Neural progenitor cell (in vitro differentiated cells): ENCODE data around the gene MYL10. TPM values are rescaled to one million over a fixed set of nuclear protein-coding genes. Genes with fewer than 3 reads are reported as not detected.
"Not testable (repeated sequence)": the region's sequence is repeated elsewhere in the genome, so short reads cannot be mapped to it uniquely, and the experiment has no call there.

Source experiments
- DNase-seq: peaks from one replicate; pipeline ENCODE4 v3.0.0-alpha.2; 2016; ENCODE audit warnings: low spot score
- H2AFZ ChIP-seq: fragments of 200-600 bp; sonication (generic); replicated peaks from 2 replicates; pipeline ENCODE4 v1.6.1; 2016; ENCODE audit warnings: antibody characterized with exemption
- H3F3A ChIP-seq: fragments of 200-600 bp; sonication (generic); 2 replicates; pipeline ENCODE4 v1.6.1; 2016; ENCODE audit warnings: antibody characterized with exemption, low read depth
- H3K27ac ChIP-seq: fragments of 200-600 bp; sonication (generic); 2 replicates; pipeline ENCODE4 v1.5.1; 2016; ENCODE audit warnings: mild to moderate bottlenecking
- H3K27me3 ChIP-seq: fragments of 200-600 bp; sonication (generic); 2 replicates; pipeline ENCODE4 v1.6.1; 2016; ENCODE audit warnings: mild to moderate bottlenecking, moderate library complexity
- H3K36me3 ChIP-seq: fragments of 200-600 bp; sonication (generic); 2 replicates; pipeline ENCODE4 v1.5.1; 2016
- H3K4me1 ChIP-seq: fragments of 200-600 bp; sonication (generic); 2 replicates; pipeline ENCODE4 v1.6.1; 2016; ENCODE audit warnings: mixed run types
- H3K4me2 ChIP-seq: fragments of 200-600 bp; sonication (generic); 2 replicates; pipeline ENCODE4 v1.6.1; 2016
- H3K4me3 ChIP-seq: fragments of 200-600 bp; sonication (generic); 2 replicates; pipeline ENCODE4 v1.5.1; 2016
- H3K79me2 ChIP-seq: fragments of 200-600 bp; sonication (generic); 2 replicates; pipeline ENCODE4 v1.6.1; 2016; ENCODE audit warnings: low read depth
- H3K9ac ChIP-seq: fragments of 200-600 bp; sonication (generic); 2 replicates; pipeline ENCODE4 v1.6.1; 2016
- H3K9me3 ChIP-seq: fragments of 200-600 bp; sonication (generic); 2 replicates; pipeline ENCODE4 v1.5.1; 2016; ENCODE audit warnings: low read depth
- H4K20me1 ChIP-seq: fragments of 200-600 bp; sonication (generic); 2 replicates; pipeline ENCODE4 v1.6.1; 2016; ENCODE audit warnings: low read depth
- H3K27ac Mint-ChIP-seq: 3 replicates; pipeline ENCODE4 v1.8.0; 2021; ENCODE audit warnings: mixed read lengths
- H3K27me3 Mint-ChIP-seq: 2 replicates; pipeline ENCODE4 v1.8.0; 2022; ENCODE audit warnings: low read depth, mild to moderate bottlenecking, inconsistent platforms, moderate library complexity, mixed read lengths; ENCODE audit not compliant: insufficient read depth
- H3K36me3 Mint-ChIP-seq: 3 replicates; pipeline ENCODE4 v1.8.0; 2021; ENCODE audit warnings: mixed read lengths
- H3K4me1 Mint-ChIP-seq: 3 replicates; pipeline ENCODE4 v1.8.0; 2021; ENCODE audit warnings: mixed read lengths
- H3K4me3 Mint-ChIP-seq: 3 replicates; pipeline ENCODE4 v1.8.0; 2021; ENCODE audit warnings: mild to moderate bottlenecking, moderate library complexity, mixed read lengths
- H3K9me3 Mint-ChIP-seq: 3 replicates; pipeline ENCODE4 v1.8.0; 2020; ENCODE audit warnings: mixed read lengths
- EZH2 ChIP-seq: fragments of 200-600 bp; sonication (generic); IDR thresholded peaks from 2 replicates; pipeline ENCODE4 v1.6.1; 2017; ENCODE audit warnings: antibody characterized with exemption, mild to moderate bottlenecking, moderate library complexity
- EZH2phosphoT487 ChIP-seq: fragments of 200-600 bp; sonication (generic); IDR thresholded peaks from 2 replicates; pipeline ENCODE4 v1.6.1; 2017; ENCODE audit warnings: antibody characterized with exemption
- total RNA-seq: library from RNA; depleted of rRNA; stranded (reverse); fragments of >200 nt; gene quantifications from 2 replicates; pipeline ENCODE4 v1.2.3, GENCODE V29; 2015; ENCODE audit warnings: low replicate concordance
- TF ChIP-seq, protein P1 (sequence below): fragments of 200-600 bp; sonication (generic); IDR thresholded peaks from 2 replicates; pipeline ENCODE4 v1.5.1; 2017; ENCODE audit warnings: antibody characterized with exemption, mild to moderate bottlenecking

MYL10 gene
- total RNA-seq, 1 donor from 2014 or later: not detected

DNA sequence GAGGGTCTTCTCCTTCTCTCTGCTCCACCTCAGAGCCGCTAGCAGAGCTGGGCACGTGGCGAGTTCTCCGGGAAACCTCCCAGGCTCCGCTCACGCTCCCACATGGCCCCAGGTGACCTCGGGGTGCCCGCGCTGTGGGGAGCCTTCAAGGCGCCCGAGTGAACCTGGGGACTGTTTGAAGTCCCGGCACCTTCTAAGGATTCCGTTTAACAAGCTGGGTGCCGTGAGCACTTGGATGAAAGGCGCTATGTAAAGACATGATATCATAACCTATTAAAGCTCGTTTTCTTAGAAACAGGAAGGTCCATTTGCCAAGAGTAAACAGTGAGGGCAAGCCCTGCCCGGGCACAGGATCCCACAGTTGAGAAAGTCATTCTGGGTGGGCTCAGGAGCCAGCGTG, 15.8 kb upstream of the MYL10 start:
- no peak overlapping the region for H2AFZ ChIP-seq
- H3K4me3 ChIP-seq: no peak overlapping the region
- no peak for DNase-seq
- H3K9me3 ChIP-seq: no peaks in the 10 kb centered on the region
- TF ChIP-seq EZH2phosphoT487: no peak
- no peak for TF ChIP-seq EZH2
- TF ChIP-seq, protein P1, sequence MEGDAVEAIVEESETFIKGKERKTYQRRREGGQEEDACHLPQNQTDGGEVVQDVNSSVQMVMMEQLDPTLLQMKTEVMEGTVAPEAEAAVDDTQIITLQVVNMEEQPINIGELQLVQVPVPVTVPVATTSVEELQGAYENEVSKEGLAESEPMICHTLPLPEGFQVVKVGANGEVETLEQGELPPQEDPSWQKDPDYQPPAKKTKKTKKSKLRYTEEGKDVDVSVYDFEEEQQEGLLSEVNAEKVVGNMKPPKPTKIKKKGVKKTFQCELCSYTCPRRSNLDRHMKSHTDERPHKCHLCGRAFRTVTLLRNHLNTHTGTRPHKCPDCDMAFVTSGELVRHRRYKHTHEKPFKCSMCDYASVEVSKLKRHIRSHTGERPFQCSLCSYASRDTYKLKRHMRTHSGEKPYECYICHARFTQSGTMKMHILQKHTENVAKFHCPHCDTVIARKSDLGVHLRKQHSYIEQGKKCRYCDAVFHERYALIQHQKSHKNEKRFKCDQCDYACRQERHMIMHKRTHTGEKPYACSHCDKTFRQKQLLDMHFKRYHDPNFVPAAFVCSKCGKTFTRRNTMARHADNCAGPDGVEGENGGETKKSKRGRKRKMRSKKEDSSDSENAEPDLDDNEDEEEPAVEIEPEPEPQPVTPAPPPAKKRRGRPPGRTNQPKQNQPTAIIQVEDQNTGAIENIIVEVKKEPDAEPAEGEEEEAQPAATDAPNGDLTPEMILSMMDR: no peak
- no peaks in the 10 kb centered on the region for H3K36me3 ChIP-seq
- H3K4me2 ChIP-seq: no peak overlapping the region
- H4K20me1 ChIP-seq: no peaks in the 10 kb centered on the region
- Mint-ChIP-seq H3K9me3 (no peaks in the 10 kb centered on the region), H3K4me1 (peaks cover 2% of the 10 kb centered on the region), H3K27me3 (peaks cover 11% of the 10 kb centered on the region), H3K27ac (peak overlapping the region; percentile 40), H3K36me3 (no peaks in the 10 kb centered on the region), H3K4me3 (no peak overlapping the region)
- H3F3A ChIP-seq: no peaks in the 10 kb centered on the region
- no peak overlapping the region for H3K9ac ChIP-seq
- no peak overlapping the region for H3K27ac ChIP-seq
- no peaks in the 10 kb centered on the region for H3K4me1 ChIP-seq
- H3K79me2 ChIP-seq: no peaks in the 10 kb centered on the region
- H3K27me3 ChIP-seq: no peaks in the 10 kb centered on the region

DNA sequence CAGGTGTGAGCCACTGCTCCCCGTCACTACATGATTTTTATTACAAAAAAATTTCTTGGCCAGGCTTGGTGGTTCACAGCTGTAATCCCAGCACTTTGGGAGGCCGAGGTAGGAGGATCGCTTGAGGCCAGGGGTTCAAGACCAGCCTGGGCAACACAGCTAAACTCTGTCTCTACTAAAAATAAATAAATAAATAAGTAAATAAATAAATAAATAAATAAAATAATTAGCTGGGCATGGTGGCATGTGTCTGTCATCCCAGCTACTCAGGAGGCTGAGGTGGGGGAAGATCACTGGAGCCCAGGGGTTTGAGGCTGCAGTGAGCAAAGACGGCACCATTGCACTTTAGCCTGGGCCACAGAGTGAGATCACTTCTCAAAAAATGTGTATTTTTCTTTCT, 10.0 kb upstream of the MYL10 start:
- H3K79me2 ChIP-seq, H3F3A ChIP-seq, H3K4me3 Mint-ChIP-seq, H3K27ac Mint-ChIP-seq, H4K20me1 ChIP-seq, H3K27ac ChIP-seq, H3K27me3 ChIP-seq, H3K9me3 Mint-ChIP-seq, H3K4me1 ChIP-seq, H3K9me3 ChIP-seq, H3K9ac ChIP-seq, H3K36me3 ChIP-seq, H3K4me2 ChIP-seq, H3K36me3 Mint-ChIP-seq, H3K27me3 Mint-ChIP-seq, H3K4me3 ChIP-seq, H2AFZ ChIP-seq, DNase-seq, H3K4me1 Mint-ChIP-seq: not testable (repeated sequence)

DNA sequence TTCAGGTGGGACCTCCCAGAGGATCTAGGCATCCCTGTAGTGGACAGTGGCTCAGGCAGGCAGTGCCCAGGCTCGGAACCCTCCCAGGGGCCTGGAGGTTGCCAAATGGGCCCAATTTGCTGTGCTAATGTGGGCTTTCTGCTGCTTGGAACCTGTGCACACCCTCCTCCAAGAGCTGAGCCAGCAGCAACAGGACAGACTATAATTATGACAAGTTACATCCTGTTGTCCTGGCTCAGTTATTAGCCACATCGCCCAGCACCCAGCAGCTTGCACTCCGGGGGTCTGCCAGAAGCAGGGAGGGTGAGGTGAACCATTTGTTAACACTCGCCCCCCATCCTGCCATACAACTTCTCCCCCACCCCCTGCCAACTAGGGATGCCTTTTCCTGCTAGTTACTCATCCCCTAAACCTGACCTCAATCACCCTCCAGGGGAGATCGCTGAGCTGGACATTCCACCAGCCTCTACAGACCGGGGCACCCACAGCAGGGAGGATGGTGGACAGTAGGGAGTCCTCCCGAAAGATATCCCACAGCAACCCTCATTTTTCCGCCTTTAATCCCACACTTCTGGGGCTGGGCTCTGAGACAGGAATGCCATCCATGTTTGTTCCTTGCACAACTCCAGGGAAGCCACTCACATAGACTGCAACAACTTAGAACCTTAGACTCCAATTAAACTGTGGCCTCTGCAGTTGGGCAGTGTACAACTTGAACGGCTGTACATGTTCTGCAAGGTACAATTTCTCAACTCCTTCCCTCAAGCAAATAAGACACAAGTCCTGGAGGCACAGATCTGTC, 7.9 kb upstream of the MYL10 start:
- no peaks in the 10 kb centered on the region for H3K4me1 ChIP-seq
- Mint-ChIP-seq H3K36me3 (no peaks in the 10 kb centered on the region), H3K27ac (no peak overlapping the region), H3K9me3 (peaks cover 7% of the 10 kb centered on the region), H3K27me3 (peaks cover 6% of the 10 kb centered on the region), H3K4me1 (peaks cover 5% of the 10 kb centered on the region), H3K4me3 (no peak overlapping the region)
- TF ChIP-seq EZH2phosphoT487: no peak
- no peak for TF ChIP-seq EZH2
- TF ChIP-seq, protein P1: no peak
- no peak overlapping the region for H3K27ac ChIP-seq
- H2AFZ ChIP-seq: no peak overlapping the region
- no peak overlapping the region for H3K4me2 ChIP-seq
- H3K9ac ChIP-seq: no peak overlapping the region
- no peaks in the 10 kb centered on the region for H3K36me3 ChIP-seq
- no peaks in the 10 kb centered on the region for H4K20me1 ChIP-seq
- H3K79me2 ChIP-seq: no peaks in the 10 kb centered on the region
- DNase-seq: no peak
- peaks cover 4% of the 10 kb centered on the region for H3F3A ChIP-seq
- no peaks in the 10 kb centered on the region for H3K9me3 ChIP-seq
- no peak overlapping the region for H3K4me3 ChIP-seq
- no peaks in the 10 kb centered on the region for H3K27me3 ChIP-seq

DNA sequence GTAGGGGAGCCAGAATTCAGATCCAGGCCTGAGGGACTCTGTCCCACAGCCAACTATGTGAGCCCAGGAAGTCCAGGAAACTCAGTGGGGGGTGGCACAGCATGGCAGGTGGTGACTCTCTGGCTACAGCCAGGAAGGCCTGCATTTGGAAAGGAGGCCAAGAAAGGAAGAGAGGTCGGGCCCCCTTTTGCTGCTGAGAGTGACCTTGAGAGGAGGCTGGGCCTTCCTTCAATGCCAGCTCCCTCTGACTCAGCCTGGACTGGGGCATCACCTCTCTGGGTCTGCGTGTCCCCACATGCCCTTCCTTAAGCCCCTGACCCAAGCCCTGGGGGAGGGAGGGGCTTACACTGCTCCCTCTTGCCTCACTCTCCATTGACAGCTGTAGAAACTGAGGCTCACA, 6.4 kb upstream of the MYL10 start:
- Histone ChIP-seq H3K4me1 (no peaks in the 10 kb centered on the region), H3K4me3 (no peak overlapping the region), H3K27ac (no peak overlapping the region), H3K79me2 (no peaks in the 10 kb centered on the region), H3K9me3 (no peaks in the 10 kb centered on the region), H3K36me3 (no peaks in the 10 kb centered on the region), H4K20me1 (no peaks in the 10 kb centered on the region), H2AFZ (no peak overlapping the region), H3K9ac (no peak overlapping the region), H3K4me2 (no peak overlapping the region), H3K27me3 (no peaks in the 10 kb centered on the region), H3F3A (peaks cover 4% of the 10 kb centered on the region)
- Mint-ChIP-seq H3K27ac (no peak overlapping the region), H3K36me3 (no peaks in the 10 kb centered on the region), H3K9me3 (peaks cover 7% of the 10 kb centered on the region), H3K4me1 (peaks cover 9% of the 10 kb centered on the region), H3K27me3 (peaks cover 6% of the 10 kb centered on the region), H3K4me3 (no peak overlapping the region)
- DNase-seq: no peak
- TF ChIP-seq, protein P1: no peak
- no peak for TF ChIP-seq EZH2
- TF ChIP-seq EZH2phosphoT487: no peak
